IMR-90 (cell line): ENCODE measurements around the gene DHRSX. TPM values are rescaled to one million over a fixed set of nuclear protein-coding genes. Genes with fewer than 3 reads are reported as not detected.

Experiments
- ATAC-seq: fragments of 200-7000 bp; cut with Tn5 transposase; 2 replicates; pipeline ENCODE4 v1.9.1; 2020; ENCODE audit warnings: low read depth, mild to moderate bottlenecking, moderate library complexity
- BruUV-seq: library from RNA; stranded (reverse); fragments of 400-500 nt; replicated peaks from 2 replicates; lab custom pipeline; 2021; lab: Mats Ljungman, UMichigan
- CTCF ChIA-PET: fragments of 300-600 bp; formaldehyde crosslinking; extraction: SDS; loops from one replicate; lab custom pipeline; 2021; ENCODE audit warnings: antibody characterized with exemption; lab: Yijun Ruan, JAX
- POLR2A ChIA-PET: fragments of 300-600 bp; sonication (Branson Sonifier 250); formaldehyde crosslinking; loops from one replicate; lab custom pipeline; 2022; ENCODE audit warnings: antibody characterized with exemption; ENCODE audit not compliant: unreplicated experiment; lab: Charles Lee
- DNase-seq: peaks from one replicate; pipeline ENCODE4 v3.0.0; 2013
- H2AFZ ChIP-seq: replicated peaks from 2 replicates; pipeline ENCODE3; 2013; ENCODE audit warnings: low read length, mild to moderate bottlenecking; ENCODE audit not compliant: poor library complexity
- H2AK5ac ChIP-seq: 2 replicates; pipeline ENCODE4 v1.6.1; 2013; ENCODE audit warnings: low read depth, low read length, inconsistent platforms
- H2AK9ac ChIP-seq: replicated peaks from 2 replicates; pipeline ENCODE3; 2013; ENCODE audit warnings: mild to moderate bottlenecking, low read depth, low read length, moderate library complexity; ENCODE audit not compliant: poor library complexity
- H2BK120ac ChIP-seq: 2 replicates; pipeline ENCODE4 v1.6.1; 2013; ENCODE audit warnings: low read depth, low read length, inconsistent platforms
- H2BK15ac ChIP-seq: 3 replicates; pipeline ENCODE4 v1.6.1; 2013; ENCODE audit warnings: low read depth, low read length, inconsistent platforms
- H2BK20ac ChIP-seq: 2 replicates; pipeline ENCODE4 v1.6.1; 2013; ENCODE audit warnings: low read depth, mild to moderate bottlenecking, inconsistent platforms, low read length, moderate library complexity
- H2BK5ac ChIP-seq: 2 replicates; pipeline ENCODE4 v1.6.1; 2013; ENCODE audit warnings: mild to moderate bottlenecking, low read depth, low read length, inconsistent platforms; ENCODE audit not compliant: poor library complexity, severe bottlenecking
- H3K14ac ChIP-seq: replicated peaks from 2 replicates; pipeline ENCODE4 v1.6.1; 2013; ENCODE audit warnings: low read depth, low read length, inconsistent platforms
- H3K18ac ChIP-seq: 2 replicates; pipeline ENCODE4 v1.6.1; 2013; ENCODE audit warnings: low read depth, low read length, control low read depth
- H3K23ac ChIP-seq: 2 replicates; pipeline ENCODE4 v1.6.1; 2013; ENCODE audit warnings: low read depth, low read length, inconsistent platforms
- H3K27ac ChIP-seq: 2 replicates; pipeline ENCODE4 v1.5.1; 2013; ENCODE audit warnings: mild to moderate bottlenecking, control low read depth, low read length; ENCODE audit not compliant: insufficient read depth
- H3K27me3 ChIP-seq: 2 replicates; pipeline ENCODE4 v1.6.1; 2013; ENCODE audit warnings: low read length; ENCODE audit not compliant: control insufficient read depth, insufficient read depth
- H3K36me3 ChIP-seq: 2 replicates; pipeline ENCODE4 v1.6.1; 2013; ENCODE audit warnings: low read length, mixed read lengths; ENCODE audit not compliant: control insufficient read depth, insufficient read depth
- H3K4ac ChIP-seq: 2 replicates; pipeline ENCODE4 v1.6.1; 2013; ENCODE audit warnings: low read depth, low read length, inconsistent platforms
- H3K4me1 ChIP-seq: 2 replicates; pipeline ENCODE4 v1.6.1; 2013; ENCODE audit warnings: low read length, mixed read lengths; ENCODE audit not compliant: control insufficient read depth, insufficient read depth
- H3K4me2 ChIP-seq: 2 replicates; pipeline ENCODE4 v1.6.1; 2013; ENCODE audit warnings: low read depth, mild to moderate bottlenecking, control low read depth, low read length, moderate library complexity
- H3K4me3 ChIP-seq: 2 replicates; pipeline ENCODE4 v1.5.1; 2013; ENCODE audit warnings: low read depth, mild to moderate bottlenecking, control low read depth, low read length, moderate library complexity; ENCODE audit not compliant: insufficient read depth
- H3K56ac ChIP-seq: 2 replicates; pipeline ENCODE4 v1.6.1; 2013; ENCODE audit warnings: low read length, inconsistent platforms; ENCODE audit not compliant: insufficient read depth; ENCODE audit errors: extremely low read depth
- H3K79me1 ChIP-seq, 2 experiments: 2 replicates each; pipeline ENCODE4 v1.6.1; 2013; ENCODE audit warnings: low read length in 2 of 2, inconsistent platforms in 1 of 2, low read depth in 1 of 2
- H3K9ac ChIP-seq: 2 replicates; pipeline ENCODE4 v1.6.1; 2013; ENCODE audit warnings: low read depth, low read length, control low read depth
- H3K9me1 ChIP-seq: 2 replicates; pipeline ENCODE4 v1.6.1; 2013; ENCODE audit warnings: low read length, inconsistent platforms; ENCODE audit not compliant: insufficient read depth
- H3K9me3 ChIP-seq: 2 replicates; pipeline ENCODE4 v1.6.1; 2013; ENCODE audit warnings: low read length; ENCODE audit not compliant: control insufficient read depth, insufficient read depth
- H4K20me1 ChIP-seq: 2 replicates; pipeline ENCODE4 v1.6.1; 2013; ENCODE audit warnings: low read length, inconsistent platforms; ENCODE audit not compliant: insufficient read depth
- H4K5ac ChIP-seq: 2 replicates; pipeline ENCODE4 v1.6.1; 2013; ENCODE audit warnings: mild to moderate bottlenecking, low read depth, low read length, control low read depth
- H4K8ac ChIP-seq, 2 experiments: 2 replicates each; pipeline ENCODE4 v1.6.1; 2013; ENCODE audit warnings: low read depth in 2 of 2, low read length in 2 of 2, control low read depth in 1 of 2, inconsistent platforms in 1 of 2
- H4K91ac ChIP-seq: 2 replicates; pipeline ENCODE4 v1.6.1; 2013; ENCODE audit warnings: low read depth, low read length, inconsistent platforms; ENCODE audit not compliant: insufficient read depth
- CEBPB ChIP-seq: IDR thresholded peaks from 2 replicates; pipeline ENCODE4 v1.6.1; 2012; ENCODE audit warnings: low read depth, low read length, improper control_type of control experiment
- ELK1 ChIP-seq: fragments of 150-350 bp; IDR thresholded peaks from 2 replicates; pipeline ENCODE4 v1.6.1; 2016; ENCODE audit warnings: low read depth, mild to moderate bottlenecking, low read length, moderate library complexity, borderline replicate concordance
- MAFK ChIP-seq: IDR thresholded peaks from 2 replicates; pipeline ENCODE4 v1.6.1; 2012; ENCODE audit warnings: low read depth, low read length, improper control_type of control experiment
- MXI1 ChIP-seq: IDR thresholded peaks from 2 replicates; pipeline ENCODE4 v1.6.1; 2012; ENCODE audit warnings: low read depth, mild to moderate bottlenecking, low read length, moderate library complexity, borderline replicate concordance
- NFE2L2 ChIP-seq: fragments of 150-350 bp; IDR thresholded peaks from 2 replicates; pipeline ENCODE4 v1.6.1; 2016; ENCODE audit warnings: low read depth, mild to moderate bottlenecking, low read length
- RAD21 ChIP-seq: IDR thresholded peaks from 2 replicates; pipeline ENCODE4 v1.6.1; 2012; ENCODE audit warnings: low read length, improper control_type of control experiment
- RCOR1 ChIP-seq: IDR thresholded peaks from 2 replicates; pipeline ENCODE4 v1.6.1; 2012; ENCODE audit warnings: mild to moderate bottlenecking, low read length, improper control_type of control experiment; ENCODE audit not compliant: insufficient replicate concordance
- USF2 ChIP-seq: fragments of 150-350 bp; IDR thresholded peaks from 2 replicates; pipeline ENCODE4 v1.6.1; 2017; ENCODE audit warnings: mild to moderate bottlenecking, antibody characterized with exemption, low read length, low read depth
- WGBS, 2 experiments: methylation state at CpG; one replicate each; pipeline versions ENCODE4 v1.1.5 to v1.1.7; 2013; ENCODE audit warnings: missing lambda C conversion rate in 2 of 2; ENCODE audit not compliant: insufficient read length in 1 of 2; ENCODE audit errors: extremely low coverage in 2 of 2; 5-methylcytosine and 5-hydroxymethylcytosine counted together
- dilution Hi-C: fragments of 300-500 bp; cut with HindIII; formaldehyde crosslinking; loops from one replicate; pipeline ENCODE4 v1.14.3; 2018; ENCODE audit warnings: low sequenced_read_pairs; ENCODE audit not compliant: unreplicated experiment
- in situ Hi-C: fragments of 300-500 bp; cut with MboI; formaldehyde crosslinking; loops from 3 replicates; pipeline ENCODE4 v1.14.3; 2019; ENCODE audit warnings: low sequenced_read_pairs, inconsistent platforms, mixed read lengths
- intact Hi-C: fragments of 100-400 bp; cut with micrococcal nuclease; formaldehyde crosslinking; loops from 2 replicates; pipeline ENCODE4 v1.10.0; 2022
- polyA plus RNA-seq, 3 experiments: library from polyadenylated mRNA; depleted of rRNA; stranded (reverse); fragments of >200 nt; gene quantifications; 2 replicates each; pipeline ENCODE4 v1.2.3, GENCODE V29; 2012; ENCODE audit warnings: low replicate concordance in 1 of 3
- total RNA-seq: library from RNA; depleted of rRNA; stranded (reverse); fragments of >200 nt; gene quantifications from 2 replicates; pipeline ENCODE4 v1.2.3, GENCODE V29; 2012

The DHRSX gene
- total and polyA plus RNA-seq, 2 of the 4 experiments (the other 2 are of a cell fraction) = 26.2 to 38.0 TPM

GRCh38 chrX:2332252-2332651 lies 168.5 kb downstream of the DHRSX start:
- Histone ChIP-seq H4K8ac (no peak overlapping the region), H3K36me3 (no peaks in the 10 kb centered on the region), H3K14ac (no peak overlapping the region), H3K18ac (no peak overlapping the region), H2BK15ac (no peak overlapping the region), H3K4me1 (no peaks in the 10 kb centered on the region; the same call in 1 of the 2 replicates), H3K4me2 (no peak overlapping the region), H3K9me3 (no peaks in the 10 kb centered on the region), H3K9me1 (no peaks in the 10 kb centered on the region; the same call in 1 of the 2 replicates), H4K5ac (no peak overlapping the region), H2BK20ac (no peak overlapping the region), H2AK9ac (no peak overlapping the region), H4K20me1 (no peaks in the 10 kb centered on the region), H3K27me3 (no peaks in the 10 kb centered on the region), H3K79me1 (peaks cover 0 to 4% of the 10 kb centered on the region in 2 experiments; a peak in 2 of 4 replicates), H3K4ac (no peak overlapping the region), H3K27ac (no peak overlapping the region), H3K4me3 (no peak overlapping the region), H2AK5ac (no peak overlapping the region), H4K91ac (no peak overlapping the region), H3K9ac (no peak overlapping the region), H2AFZ (no peak overlapping the region), H3K23ac (no peak overlapping the region), H2BK5ac (no peak overlapping the region), H3K56ac (no peak overlapping the region), H2BK120ac (no peak overlapping the region)
- POLR2A ChIA-PET = no interaction called here
- no peak for ATAC-seq
- 90% methylated on average over 3 of the region's 4 CpGs; no CpG with 5 or more reads in 1 of the 2 experiments for WGBS, 2 experiments
- no TSS peak for BruUV-seq
- in situ Hi-C loops (no loop called here), dilution Hi-C loops (no loop called here), intact Hi-C loops (no loop called here)
- CTCF ChIA-PET = no interaction called here
- DNase-seq = no peak
- TF ChIP-seq NFE2L2 (no peak), RAD21 (no peak), MAFK (no peak), MXI1 (no peak), USF2 (no peak), RCOR1 (no peak), CEBPB (no peak), ELK1 (no peak)
